ENCODE data around the gene LRRC73. TPM values are rescaled to one million over a fixed set of nuclear protein-coding genes. Genes with fewer than 3 reads are reported as not detected.
A peak's percentile ranks its signal among the peaks of the same experiment; 100 is the strongest.

Gene LRRC73
- total RNA-seq, 2 experiments from 2014 or later, result 0.11 to 0.18 TPM

GRCh38 chr6:43476746-43477145 is 33.4 kb downstream of the LRRC73 start:
- Mint-ChIP-seq H3K36me3 (ENCODE audit: low read depth) (peaks cover 10% of the 10 kb centered on the region), H3K9me3 (no peaks in the 10 kb centered on the region), H3K27me3 (no peaks in the 10 kb centered on the region), H3K4me1 (ENCODE audit: low read depth) (peaks cover 43% of the 10 kb centered on the region), H3K4me3 (peak overlapping the region; percentile 94), H3K27ac (peak overlapping the region; percentile 89)
- no peak for DNase-seq
- peak; percentile 15 for TF ChIP-seq CTCF (IDR thresholded peaks at IDR 0.05)
- intact Hi-C loops (cut with micrococcal nuclease), result no loop called here
- CTCF ChIA-PET, result interaction anchor here (1.1 to 4.4 kb wide), 8 partner anchors 8 to 208 kb away, joined by 3 to 23 read pairs (median 4); partner anchors contain the start of genes DLK2, POLR1C and YIPF3
- POLR2A ChIA-PET, result interaction anchor here (1.0 to 2.0 kb wide), 9 partner anchors 17 to 153 kb away, joined by 3 to 6 read pairs (median 3); partner anchors contain the start of genes ABCC10, POLR1C and YIPF3
- no peak for ATAC-seq

DNA sequence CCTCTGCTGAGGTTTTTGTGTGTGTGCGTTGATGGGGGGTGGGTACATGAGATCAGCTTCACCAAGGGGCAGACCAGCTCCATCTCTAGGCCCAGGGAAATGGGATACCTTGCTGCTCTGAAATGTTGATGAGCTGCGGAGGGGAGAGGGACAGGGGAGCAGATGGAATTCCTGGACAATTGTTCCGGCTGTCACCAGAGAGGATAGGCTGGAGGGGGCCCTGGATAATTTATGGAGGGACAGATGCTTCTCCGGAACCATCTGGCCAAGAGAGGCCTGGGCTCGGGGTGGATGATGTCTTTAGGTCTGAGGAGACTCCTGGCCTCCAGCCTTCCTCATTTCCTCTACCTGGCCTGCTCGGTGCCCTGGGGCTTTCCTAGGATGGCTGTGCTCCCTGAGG is 34.6 kb downstream of the LRRC73 start:
- intact Hi-C loops (cut with micrococcal nuclease), result no loop called here
- Mint-ChIP-seq H3K9me3 (no peaks in the 10 kb centered on the region), H3K27me3 (no peaks in the 10 kb centered on the region), H3K4me3 (no peak overlapping the region), H3K36me3 (ENCODE audit: low read depth) (peaks cover 7% of the 10 kb centered on the region), H3K4me1 (ENCODE audit: low read depth) (peaks cover 33% of the 10 kb centered on the region), H3K27ac (no peak overlapping the region)
- ChIA-PET POLR2A (interaction anchor here (1.5 kb wide), 1 partner anchor 42 kb away, joined by 6 read pairs; the partner anchor contains the start of genes POLR1C and YIPF3), CTCF (interaction anchor here (4.4 kb wide), 1 partner anchor 31 kb away, joined by 23 read pairs; no protein-coding TSS in a partner anchor)
- ATAC-seq (no peak), DNase-seq (no peak)
- TF ChIP-seq CTCF (IDR thresholded peaks at IDR 0.05), result no peak

GRCh38 chr6:43472515-43472914 is 37.6 kb downstream of the LRRC73 start:
- H3K27me3 Mint-ChIP-seq, result peaks cover 11% of the 10 kb centered on the region
- H3K27ac Mint-ChIP-seq, result no peak overlapping the region
- intact Hi-C loops (cut with micrococcal nuclease), result no loop called here
- peaks cover 2% of the 10 kb centered on the region for H3K36me3 Mint-ChIP-seq (ENCODE audit: low read depth)
- ChIA-PET CTCF (interaction anchor here (1.3 to 3.7 kb wide), 2 partner anchors 13 to 35 kb away, joined by 4 to 17 read pairs; no protein-coding TSS in a partner anchor), POLR2A (no interaction called here)
- peaks cover 10% of the 10 kb centered on the region for H3K4me1 Mint-ChIP-seq (ENCODE audit: low read depth)
- no peaks in the 10 kb centered on the region for H3K9me3 Mint-ChIP-seq
- TF ChIP-seq CTCF (IDR thresholded peaks at IDR 0.05), result no peak
- DNase-seq (no peak), ATAC-seq (no peak)
- no peak overlapping the region for H3K4me3 Mint-ChIP-seq

DNA sequence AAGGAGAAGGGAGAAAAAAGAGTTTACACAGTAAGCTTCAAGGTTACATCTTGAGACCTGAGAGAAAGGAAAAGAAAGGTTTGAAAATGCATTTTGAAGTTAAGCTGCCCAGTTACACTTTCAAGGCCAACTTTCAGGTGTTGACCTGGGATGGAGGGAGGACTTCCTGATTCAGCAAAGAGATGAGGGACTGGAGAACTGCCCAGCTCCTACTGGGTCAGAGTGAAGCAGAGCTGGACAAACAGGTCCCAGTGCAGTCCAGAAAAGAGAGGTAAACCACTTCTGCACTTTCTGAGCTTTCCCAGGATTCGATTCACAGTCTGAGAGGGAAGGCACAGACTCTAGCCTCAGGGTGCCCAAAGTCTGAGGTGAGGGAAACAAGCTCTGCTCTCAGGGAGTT is 38.7 kb downstream of the LRRC73 start:
- H3K27ac Mint-ChIP-seq, result no peak overlapping the region
- CTCF ChIA-PET, result interaction anchor here (0.9 to 3.7 kb wide), 5 partner anchors 12 to 281 kb away, joined by 4 to 17 read pairs (median 4); partner anchors contain the start of gene DLK2
- intact Hi-C loops (cut with micrococcal nuclease), result no loop called here

More for the DNA sequence above, 38.7 kb downstream of the LRRC73 start:
- Mint-ChIP-seq H3K9me3 (no peaks in the 10 kb centered on the region), H3K36me3 (ENCODE audit: low read depth) (no peaks in the 10 kb centered on the region), H3K4me3 (no peak overlapping the region), H3K27me3 (peaks cover 16% of the 10 kb centered on the region), H3K4me1 (ENCODE audit: low read depth) (no peaks in the 10 kb centered on the region)
- no peak for DNase-seq
- no peak for ATAC-seq
- POLR2A ChIA-PET, result interaction anchor here (0.8 to 0.9 kb wide), 2 partner anchors 11 to 263 kb away, joined by 3 read pairs; no protein-coding TSS in a partner anchor
- no peak for TF ChIP-seq CTCF (IDR thresholded peaks at IDR 0.05)
